ENCODE results near the gene RPS6KC1.

DNA sequence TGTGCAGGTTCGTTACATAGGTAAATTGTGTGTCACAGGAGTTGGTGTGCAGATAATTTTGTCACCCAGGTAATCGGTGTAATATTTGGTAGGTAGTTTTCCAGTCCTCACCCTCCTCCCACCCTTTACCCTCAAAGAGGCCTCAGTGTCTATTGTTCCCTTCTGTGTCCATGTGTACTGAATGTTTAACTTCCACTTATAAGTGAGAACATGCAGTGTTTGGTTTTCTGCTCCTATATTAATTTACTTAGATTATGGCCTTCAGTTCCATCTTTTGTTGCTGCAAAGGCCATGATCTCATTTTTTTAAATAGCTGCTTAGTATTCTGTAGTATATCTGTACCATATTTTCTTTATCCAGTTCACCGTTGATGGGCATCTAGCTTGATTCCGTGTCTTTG, 87.3 kb downstream of the RPS6KC1 start:
- TF ChIP-seq, protein P1, sequence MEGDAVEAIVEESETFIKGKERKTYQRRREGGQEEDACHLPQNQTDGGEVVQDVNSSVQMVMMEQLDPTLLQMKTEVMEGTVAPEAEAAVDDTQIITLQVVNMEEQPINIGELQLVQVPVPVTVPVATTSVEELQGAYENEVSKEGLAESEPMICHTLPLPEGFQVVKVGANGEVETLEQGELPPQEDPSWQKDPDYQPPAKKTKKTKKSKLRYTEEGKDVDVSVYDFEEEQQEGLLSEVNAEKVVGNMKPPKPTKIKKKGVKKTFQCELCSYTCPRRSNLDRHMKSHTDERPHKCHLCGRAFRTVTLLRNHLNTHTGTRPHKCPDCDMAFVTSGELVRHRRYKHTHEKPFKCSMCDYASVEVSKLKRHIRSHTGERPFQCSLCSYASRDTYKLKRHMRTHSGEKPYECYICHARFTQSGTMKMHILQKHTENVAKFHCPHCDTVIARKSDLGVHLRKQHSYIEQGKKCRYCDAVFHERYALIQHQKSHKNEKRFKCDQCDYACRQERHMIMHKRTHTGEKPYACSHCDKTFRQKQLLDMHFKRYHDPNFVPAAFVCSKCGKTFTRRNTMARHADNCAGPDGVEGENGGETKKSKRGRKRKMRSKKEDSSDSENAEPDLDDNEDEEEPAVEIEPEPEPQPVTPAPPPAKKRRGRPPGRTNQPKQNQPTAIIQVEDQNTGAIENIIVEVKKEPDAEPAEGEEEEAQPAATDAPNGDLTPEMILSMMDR (IDR thresholded peaks at IDR 0.05; ENCODE audit: low read depth, low read length, poor library complexity, severe bottlenecking) = no peak
- TF ChIP-seq EZH2phosphoT487 (IDR thresholded peaks at IDR 0.05; ENCODE audit: borderline replicate concordance, low read length) = no peak

All from DOHH2 (cell line).